Mesenchymal stem cell (in vitro differentiated cells and primary cell): ENCODE results near the gene ANKDD1B.

Source experiments
- DNase-seq: peaks from one replicate; pipeline ENCODE4 v3.0.0-alpha.2; 2013
- H2AFZ ChIP-seq: one replicate; pipeline ENCODE4 v1.6.1; 2013; ENCODE audit warnings: low read depth, mild to moderate bottlenecking, control low read depth, inconsistent platforms, low read length, moderate library complexity
- H2AK5ac ChIP-seq: 2 replicates; pipeline ENCODE4 v1.6.1; 2013; ENCODE audit warnings: low read length, moderate library complexity, mild to moderate bottlenecking, inconsistent platforms; ENCODE audit not compliant: severe bottlenecking
- H2BK120ac ChIP-seq: one replicate; pipeline ENCODE4 v1.6.1; 2013; ENCODE audit warnings: low read depth, mild to moderate bottlenecking, inconsistent platforms, low read length, moderate library complexity
- H2BK12ac ChIP-seq, 2 experiments: one replicate each; pipeline ENCODE4 v1.6.1; 2013; ENCODE audit warnings: inconsistent platforms in 2 of 2, low read length in 2 of 2, mild to moderate bottlenecking in 2 of 2, moderate library complexity in 2 of 2, control low read depth in 1 of 2
- H2BK15ac ChIP-seq: one replicate; pipeline ENCODE4 v1.6.1; 2013; ENCODE audit warnings: mild to moderate bottlenecking, low read depth, inconsistent platforms; ENCODE audit not compliant: poor library complexity, severe bottlenecking
- H2BK5ac ChIP-seq: 2 replicates; pipeline ENCODE4 v1.6.1; 2013; ENCODE audit warnings: low read depth, mild to moderate bottlenecking, low read length, control low read depth, inconsistent platforms; ENCODE audit not compliant: poor library complexity, severe bottlenecking
- H3K14ac ChIP-seq, 2 experiments: one replicate each; pipeline ENCODE4 v1.6.1; 2013; ENCODE audit warnings: inconsistent platforms in 2 of 2, low read length in 2 of 2, control low read depth in 1 of 2, mild to moderate bottlenecking in 1 of 2, moderate library complexity in 1 of 2
- H3K18ac ChIP-seq, 2 experiments: one replicate each; pipeline ENCODE4 v1.6.1; 2013; ENCODE audit warnings: inconsistent platforms in 2 of 2, low read length in 2 of 2, control low read depth in 1 of 2, low read depth in 1 of 2, mild to moderate bottlenecking in 1 of 2
- H3K23ac ChIP-seq, 2 experiments: one replicate each; pipeline ENCODE4 v1.6.1; 2013; ENCODE audit warnings: inconsistent platforms in 2 of 2, low read length in 2 of 2, mild to moderate bottlenecking in 2 of 2, moderate library complexity in 2 of 2, control low read depth in 1 of 2
- H3K27ac ChIP-seq: 2 replicates; pipeline ENCODE4 v1.5.1; 2013; ENCODE audit warnings: mild to moderate bottlenecking, moderate library complexity, low read length, control low read depth, inconsistent platforms; ENCODE audit not compliant: poor library complexity, severe bottlenecking
- H3K27me3 ChIP-seq, 2 experiments: 2 replicates each; pipeline versions ENCODE4 v1.6.1 to v1.7.0; 2013; ENCODE audit warnings: low read length in 2 of 2, mild to moderate bottlenecking in 2 of 2, moderate library complexity in 2 of 2, control low read depth in 1 of 2, inconsistent platforms in 1 of 2; ENCODE audit not compliant: control insufficient read depth in 1 of 2, insufficient read depth in 1 of 2
- H3K36me3 ChIP-seq, 2 experiments: 2 replicates each; pipeline versions ENCODE4 v1.6.1 to v1.7.0; 2013; ENCODE audit warnings: low read length in 2 of 2, control low read depth in 1 of 2, inconsistent platforms in 1 of 2, low read depth in 1 of 2, mild to moderate bottlenecking in 1 of 2; ENCODE audit not compliant: insufficient read depth in 2 of 2, control insufficient read depth in 1 of 2
- H3K4ac ChIP-seq, 2 experiments: one replicate each; pipeline ENCODE4 v1.6.1; 2013; ENCODE audit warnings: inconsistent platforms in 2 of 2, low read length in 2 of 2, mild to moderate bottlenecking in 2 of 2, moderate library complexity in 2 of 2, control low read depth in 1 of 2, low read depth in 1 of 2
- H3K4me1 ChIP-seq: 2 replicates; pipeline ENCODE4 v1.6.1; 2013; ENCODE audit warnings: low read depth, low read length, control low read depth; ENCODE audit not compliant: control insufficient read depth, insufficient read depth
- H3K4me2 ChIP-seq: 2 replicates; pipeline ENCODE4 v1.6.1; 2013; ENCODE audit warnings: low read length, mild to moderate bottlenecking, inconsistent platforms; ENCODE audit not compliant: poor library complexity, severe bottlenecking
- H3K4me3 ChIP-seq, 2 experiments: 2 replicates each; pipeline versions ENCODE4 v1.5.1 to v1.7.0; 2013; ENCODE audit warnings: low read length in 2 of 2, mild to moderate bottlenecking in 2 of 2, control low read depth in 1 of 2, low read depth in 1 of 2; ENCODE audit not compliant: insufficient read depth in 1 of 2
- H3K79me1 ChIP-seq: replicated peaks from 2 replicates; pipeline ENCODE4 v1.6.1; 2013; ENCODE audit warnings: mild to moderate bottlenecking, control low read depth, low read length, inconsistent platforms; ENCODE audit not compliant: poor library complexity, severe bottlenecking
- H3K9ac ChIP-seq: 2 replicates; pipeline ENCODE4 v1.7.0; 2013; ENCODE audit warnings: mild to moderate bottlenecking, low read length, moderate library complexity
- H3K9me3 ChIP-seq: 2 replicates; pipeline ENCODE4 v1.7.0; 2013; ENCODE audit warnings: mild to moderate bottlenecking, low read length; ENCODE audit not compliant: control insufficient read depth
- H4K8ac ChIP-seq: one replicate; pipeline ENCODE4 v1.6.1; 2013; ENCODE audit warnings: inconsistent platforms, mild to moderate bottlenecking, low read length, moderate library complexity
- H4K91ac ChIP-seq: one replicate; pipeline ENCODE4 v1.6.1; 2013; ENCODE audit warnings: mild to moderate bottlenecking, low read length, inconsistent platforms
- WGBS: methylation state at CpG from one replicate; pipeline ENCODE4 v1.1.7; 2013; ENCODE audit warnings: mixed read lengths; 5-methylcytosine and 5-hydroxymethylcytosine counted together

ANKDD1B gene

DNA sequence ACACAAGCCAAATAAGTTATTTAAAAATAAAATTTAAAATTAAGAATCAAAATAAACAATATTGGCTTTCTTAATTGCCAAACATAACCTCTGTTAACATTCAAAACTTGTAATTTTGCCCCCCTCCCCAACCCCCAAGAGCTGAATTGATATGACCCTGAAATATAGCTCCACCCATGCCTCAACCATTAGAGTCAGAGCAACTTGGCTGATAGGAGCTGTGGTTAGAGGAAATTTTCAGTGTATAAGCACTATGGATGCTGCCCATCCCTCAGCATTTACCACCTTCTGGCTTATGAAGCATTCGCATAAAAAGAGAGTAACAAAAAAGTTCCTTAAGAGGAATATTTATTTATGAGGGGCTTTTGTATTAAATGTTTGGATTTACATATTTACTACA, 99.9 kb downstream of the ANKDD1B start:
- H4K8ac ChIP-seq, result no peak overlapping the region
- no peak for DNase-seq
- H3K23ac ChIP-seq, result no peak overlapping the region
- H3K4me2 ChIP-seq, result no peak overlapping the region
- H3K27ac ChIP-seq, result no peak overlapping the region
- H2BK5ac ChIP-seq, result no peak overlapping the region
- H3K27me3 ChIP-seq, result no peaks in the 10 kb centered on the region
- H3K18ac ChIP-seq, result no peak overlapping the region
- H2AK5ac ChIP-seq, result no peak overlapping the region
- H3K14ac ChIP-seq, result no peak overlapping the region
- H4K91ac ChIP-seq, result no peak overlapping the region
- no peak overlapping the region for H2BK12ac ChIP-seq
- WGBS, result no CpG with 5 or more reads among the region's 1 CpG
- H3K9me3 ChIP-seq, result no peaks in the 10 kb centered on the region
- no peak overlapping the region for H3K4me3 ChIP-seq
- H3K4me1 ChIP-seq, result peaks cover 2% of the 10 kb centered on the region
- H2AFZ ChIP-seq, result no peak overlapping the region
- H2BK15ac ChIP-seq, result no peak overlapping the region
- no peak overlapping the region for H3K4ac ChIP-seq
- no peak overlapping the region for H3K9ac ChIP-seq
- peaks cover 20% of the 10 kb centered on the region for H3K79me1 ChIP-seq
- H3K36me3 ChIP-seq, result peaks cover 6 to 14% of the 10 kb centered on the region in 2 experiments
- no peak overlapping the region for H2BK120ac ChIP-seq

DNA sequence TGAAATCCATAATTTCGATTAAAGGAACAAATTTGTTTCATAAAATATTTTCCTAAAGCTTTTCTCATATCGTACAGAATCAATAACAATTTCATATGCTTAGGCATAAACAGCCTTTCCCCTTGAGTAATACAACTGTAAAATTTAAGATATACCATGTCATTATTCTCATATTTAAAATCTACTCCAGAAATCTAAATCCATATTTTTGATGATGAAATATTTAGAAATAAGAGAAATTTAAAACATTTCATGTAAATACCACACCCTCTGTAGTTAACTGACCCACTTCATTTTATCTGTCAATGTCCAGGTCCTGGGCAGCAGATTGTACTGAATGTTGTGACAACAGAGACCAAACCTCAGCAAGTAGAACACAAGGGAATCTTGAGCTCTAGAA, 100.8 kb downstream of the ANKDD1B start:
- H3K23ac ChIP-seq, result no peak overlapping the region
- no peaks in the 10 kb centered on the region for H3K9me3 ChIP-seq
- no peak overlapping the region for H3K4me3 ChIP-seq
- H3K27ac ChIP-seq, result no peak overlapping the region
- no peak overlapping the region for H3K9ac ChIP-seq
- H2BK120ac ChIP-seq, result no peak overlapping the region
- WGBS, result 91% methylated on average over 2 of the region's 2 CpGs
- no peak overlapping the region for H2BK12ac ChIP-seq
- H3K79me1 ChIP-seq, result peaks cover 15% of the 10 kb centered on the region
- H2BK5ac ChIP-seq, result no peak overlapping the region
- H3K18ac ChIP-seq, result no peak overlapping the region
- no peak overlapping the region for H3K4me2 ChIP-seq
- H4K91ac ChIP-seq, result no peak overlapping the region
- H4K8ac ChIP-seq, result no peak overlapping the region
- H2AFZ ChIP-seq, result no peak overlapping the region
- no peak overlapping the region for H3K4ac ChIP-seq
- no peaks in the 10 kb centered on the region for H3K27me3 ChIP-seq
- H2AK5ac ChIP-seq, result no peak overlapping the region
- no peak overlapping the region for H2BK15ac ChIP-seq
- DNase-seq, result no peak
- no peak overlapping the region for H3K14ac ChIP-seq
- peaks cover 2% of the 10 kb centered on the region for H3K4me1 ChIP-seq
- H3K36me3 ChIP-seq, result peaks cover 6 to 14% of the 10 kb centered on the region in 2 experiments

DNA sequence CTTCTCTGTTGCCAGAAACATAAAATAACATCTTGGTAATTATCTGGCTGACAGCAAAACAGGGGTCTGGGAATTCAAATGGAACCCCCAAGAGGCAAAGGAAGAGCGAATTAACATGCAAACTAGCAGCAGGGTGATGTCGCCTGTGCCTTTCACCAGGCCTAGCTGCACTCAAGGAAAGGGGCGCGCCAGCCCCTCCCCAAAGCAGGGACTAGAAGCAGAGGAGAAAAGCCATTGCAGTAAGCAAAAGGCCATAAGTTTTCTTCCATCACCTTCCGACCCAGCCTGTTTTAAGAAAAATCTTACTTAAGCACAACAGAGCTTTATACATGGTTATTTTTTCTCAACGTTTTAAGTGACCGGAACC, 105.4 kb downstream of the ANKDD1B start:
- H3K9ac ChIP-seq, result peak overlapping the region; percentile 93
- H4K8ac ChIP-seq, result peak overlapping the region; percentile 66
- H3K4me1 ChIP-seq, result peaks cover 2% of the 10 kb centered on the region
- H3K4me3 ChIP-seq, result peak overlapping the region; percentile 78 to 95
- H3K14ac ChIP-seq, result no peak overlapping the region
- under 1% methylated on average over 7 of the region's 7 CpGs for WGBS
- H3K4me2 ChIP-seq, result peak overlapping the region; percentile 67
- H4K91ac ChIP-seq, result no peak overlapping the region
- DNase-seq, result no peak
- H3K27ac ChIP-seq, result peak overlapping the region; percentile 80
- H3K23ac ChIP-seq, result no peak overlapping the region
- no peak overlapping the region for H2BK5ac ChIP-seq
- no peak overlapping the region for H2AFZ ChIP-seq
- no peaks in the 10 kb centered on the region for H3K9me3 ChIP-seq
- H2AK5ac ChIP-seq, result no peak overlapping the region
- H2BK120ac ChIP-seq, result no peak overlapping the region
- peak overlapping the region in 1 of 2 experiments; percentile 8 for H3K4ac ChIP-seq
- H3K36me3 ChIP-seq, result peaks cover 2 to 3% of the 10 kb centered on the region in 2 experiments
- H3K27me3 ChIP-seq, result peaks cover 3 to 5% of the 10 kb centered on the region in 2 experiments
- H2BK12ac ChIP-seq, result no peak overlapping the region
- peaks cover 5% of the 10 kb centered on the region for H3K79me1 ChIP-seq
- H3K18ac ChIP-seq, result no peak overlapping the region
- no peak overlapping the region for H2BK15ac ChIP-seq

DNA sequence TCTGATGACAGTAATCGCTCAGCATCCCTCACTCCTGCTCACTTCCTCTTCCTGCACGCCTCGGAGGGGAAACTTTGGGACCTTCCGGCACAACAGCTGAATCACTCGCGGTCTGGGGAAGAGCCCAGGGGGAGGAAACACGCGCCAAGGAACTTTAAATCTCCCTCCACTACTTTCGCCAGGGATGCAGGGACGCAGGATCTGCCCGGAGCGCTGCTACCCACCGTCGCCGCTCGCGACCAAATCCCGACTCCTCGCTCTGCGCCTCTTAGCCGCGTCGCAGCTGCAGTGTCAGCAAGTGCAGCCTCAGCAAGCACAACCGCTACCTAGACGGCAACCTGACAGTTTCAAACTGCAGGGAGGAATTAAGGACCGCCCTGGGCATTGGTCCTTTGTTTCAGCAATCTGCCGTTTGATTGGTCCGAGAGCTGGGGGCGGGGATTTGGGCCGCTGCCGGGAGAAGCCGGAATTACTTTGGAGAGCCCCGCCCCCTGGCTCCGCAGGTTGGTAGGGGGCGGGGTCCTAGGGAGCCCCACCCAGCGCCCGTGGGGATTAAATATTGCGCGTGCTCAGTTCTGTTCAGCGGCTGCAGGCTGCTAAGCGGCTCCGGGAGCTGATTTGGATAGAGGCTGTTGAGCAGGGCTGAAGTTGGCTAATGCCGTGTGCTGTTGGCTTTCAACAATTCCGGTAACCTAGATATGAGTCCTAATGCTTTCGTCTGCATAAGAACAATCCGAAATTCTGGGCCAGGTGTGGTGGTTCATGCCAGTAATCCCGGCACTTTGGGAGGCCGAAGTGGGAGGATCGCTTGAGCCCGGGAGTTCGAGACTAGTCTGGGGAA, 106.0 kb downstream of the ANKDD1B start, which contains the start of gene POC5:
Gene POC5, minus strand, starts transcription at position 356 of the 841 bp plus-strand sequence. CDS start 4,500 bp downstream, outside the sequence.
- Histone ChIP-seq H4K8ac (peak within 1 kb of the TSS; percentile 96), H3K4me1 (peaks cover 2% of the 10 kb centered on the region), H3K27me3 (peaks cover 3 to 5% of the 10 kb centered on the region in 2 experiments), H3K23ac (no peak within 1 kb of the TSS), H2AFZ (peak within 1 kb of the TSS; percentile 86), H3K27ac (peak within 1 kb of the TSS; percentile 80), H3K4ac (peak within 1 kb of the TSS in 1 of 2 experiments; percentile 8), H3K36me3 (peaks cover 2 to 3% of the 10 kb centered on the region in 2 experiments), H2BK5ac (no peak within 1 kb of the TSS), H3K4me2 (peak within 1 kb of the TSS; percentile 67), H3K9me3 (no peaks in the 10 kb centered on the region), H2AK5ac (no peak within 1 kb of the TSS), H3K9ac (peak within 1 kb of the TSS; percentile 93), H3K4me3 (peak within 1 kb of the TSS; percentile 78 to 95), H3K18ac (peak within 1 kb of the TSS; percentile 65 to 91), H3K79me1 (peaks cover 3% of the 10 kb centered on the region), H2BK15ac (no peak within 1 kb of the TSS), H4K91ac (peak within 1 kb of the TSS; percentile 36), H2BK120ac (peak within 1 kb of the TSS; percentile 22), H2BK12ac (peak within 1 kb of the TSS in 1 of 2 experiments; percentile 40), H3K14ac (peak within 1 kb of the TSS in 1 of 2 experiments; percentile 50)
- peak; percentile 96 for DNase-seq
- WGBS, result 17% methylated on average over 48 of the region's 51 CpGs
